Hepatic stellate cell (primary cell): ENCODE data around the gene HBG1.
A peak's percentile ranks its signal among the peaks of the same experiment; 100 is the strongest.

Source experiments
- DNase-seq: peaks from one replicate; pipeline ENCODE4 v3.0.0; 2011; ENCODE audit warnings: low spot score

Gene HBG1

GRCh38 chr11:5246772-5247471 is 2.7 kb downstream of the HBG1 start:
- DNase-seq: no peak

- no peak for DNase-seq
These were observed 4.5 kb downstream of the HBG1 start for GRCh38 chr11:5245155-5245554.

- DNase-seq: no peak
These were observed 5.9 kb downstream of the HBG1 start for GRCh38 chr11:5243816-5244180.

- DNase-seq: no peak
These were observed 6.5 kb downstream of the HBG1 start for GRCh38 chr11:5242933-5243815.

GRCh38 chr11:5242208-5242607 is 7.4 kb downstream of the HBG1 start:
- DNase-seq: no peak

GRCh38 chr11:5241458-5241857 is 8.2 kb downstream of the HBG1 start:
- DNase-seq: no peak

GRCh38 chr11:5240458-5240857 is 9.2 kb downstream of the HBG1 start:
- DNase-seq: no peak

GRCh38 chr11:5240056-5240455 is 9.6 kb downstream of the HBG1 start:
- DNase-seq: no peak

GRCh38 chr11:5239046-5239445 is 10.6 kb downstream of the HBG1 start:
- no peak for DNase-seq

- no peak for DNase-seq
These were observed 11.2 kb downstream of the HBG1 start for GRCh38 chr11:5238486-5238885.

GRCh38 chr11:5237420-5237819 is 12.2 kb downstream of the HBG1 start:
- no peak for DNase-seq

GRCh38 chr11:5235364-5236095 is 14.1 kb downstream of the HBG1 start:
- no peak for DNase-seq

- peak; percentile 69 for DNase-seq
These were observed 15.2 kb downstream of the HBG1 start, which contains the start of gene HBD for GRCh38 chr11:5234381-5234834. TSS of gene HBD (minus strand) at chr11:5234483. CDS start at chr11:5234433, 50 bp downstream.

GRCh38 chr11:5233307-5233706 is 16.4 kb downstream of the HBG1 start:
- DNase-seq: no peak

- DNase-seq: no peak
These were observed 16.8 kb downstream of the HBG1 start for GRCh38 chr11:5232821-5233220.

- DNase-seq: no peak
These were observed 17.5 kb downstream of the HBG1 start for GRCh38 chr11:5232176-5232575.

- no peak for DNase-seq
These were observed 18.5 kb downstream of the HBG1 start for GRCh38 chr11:5231111-5231510.

GRCh38 chr11:5230266-5230665 is 19.4 kb downstream of the HBG1 start:
- DNase-seq: no peak

GRCh38 chr11:5229796-5230195 is 19.9 kb downstream of the HBG1 start:
- no peak for DNase-seq

- no peak for DNase-seq
These were observed 20.3 kb downstream of the HBG1 start for GRCh38 chr11:5229356-5229755.

- no peak for DNase-seq
These were observed 21.5 kb downstream of the HBG1 start for GRCh38 chr11:5228124-5228523.

- no peak for DNase-seq
These were observed 22.0 kb downstream of the HBG1 start for GRCh38 chr11:5227681-5228080.
